Measurements from ENCODE around the gene CMTR1. TPM values are rescaled to one million over a fixed set of nuclear protein-coding genes. Genes with fewer than 3 reads are reported as not detected.

The CMTR1 gene
- total RNA-seq, 1 donor from 2014 or later: 60.1 TPM

GRCh38 chr6:37483917-37484785 is 51.1 kb downstream of the CMTR1 start:
- H3K9me3 Mint-ChIP-seq: no peaks in the 10 kb centered on the region
- H3K4me1 Mint-ChIP-seq: no peaks in the 10 kb centered on the region
- H3K36me3 Mint-ChIP-seq: peaks cover 4% of the 10 kb centered on the region
- peak; percentile 71 for TF ChIP-seq CTCF (IDR thresholded peaks at IDR 0.05; ENCODE audit: unreplicated experiment)
- H3K4me3 Mint-ChIP-seq: no peak overlapping the region
- no peaks in the 10 kb centered on the region for H3K27me3 Mint-ChIP-seq (ENCODE audit: low read depth)
- no peak overlapping the region for H3K27ac Mint-ChIP-seq
- DNase-seq (ENCODE audit: low spot score in 2 of 2, unreplicated experiment in 2 of 2): peak; percentile 53 to 81

- Mint-ChIP-seq H3K9me3 (no peaks in the 10 kb centered on the region), H3K27me3 (ENCODE audit: low read depth) (no peaks in the 10 kb centered on the region), H3K36me3 (peaks cover 4% of the 10 kb centered on the region), H3K4me1 (peaks cover 3% of the 10 kb centered on the region), H3K27ac (no peak overlapping the region), H3K4me3 (no peak overlapping the region)
- TF ChIP-seq CTCF (IDR thresholded peaks at IDR 0.05; ENCODE audit: unreplicated experiment): no peak
- DNase-seq (ENCODE audit: low spot score in 2 of 2, unreplicated experiment in 2 of 2): no peak
These were observed 51.8 kb downstream of the CMTR1 start for GRCh38 chr6:37484786-37485170.

- Mint-ChIP-seq H3K4me3 (no peak overlapping the region), H3K36me3 (peaks cover 4% of the 10 kb centered on the region), H3K9me3 (no peaks in the 10 kb centered on the region), H3K27me3 (ENCODE audit: low read depth) (no peaks in the 10 kb centered on the region), H3K4me1 (peaks cover 8% of the 10 kb centered on the region), H3K27ac (no peak overlapping the region)
- DNase-seq (ENCODE audit: low spot score in 2 of 2, unreplicated experiment in 2 of 2): no peak
- TF ChIP-seq CTCF (IDR thresholded peaks at IDR 0.05; ENCODE audit: unreplicated experiment): no peak
These were observed 52.3 kb downstream of the CMTR1 start for GRCh38 chr6:37485291-37485702.

GRCh38 chr6:37486121-37486839 is 53.3 kb downstream of the CMTR1 start:
- H3K4me3 Mint-ChIP-seq: no peak overlapping the region
- no peaks in the 10 kb centered on the region for H3K9me3 Mint-ChIP-seq
- no peak overlapping the region for H3K27ac Mint-ChIP-seq
- no peak for TF ChIP-seq CTCF (IDR thresholded peaks at IDR 0.05; ENCODE audit: unreplicated experiment)
- peaks cover 11% of the 10 kb centered on the region for H3K4me1 Mint-ChIP-seq
- H3K36me3 Mint-ChIP-seq: peaks cover 4% of the 10 kb centered on the region
- H3K27me3 Mint-ChIP-seq (ENCODE audit: low read depth): no peaks in the 10 kb centered on the region
- DNase-seq (ENCODE audit: low spot score in 2 of 2, unreplicated experiment in 2 of 2): no peak

GRCh38 chr6:37487591-37488380 is 54.8 kb downstream of the CMTR1 start:
- Mint-ChIP-seq H3K4me1 (peaks cover 14% of the 10 kb centered on the region), H3K27me3 (ENCODE audit: low read depth) (no peaks in the 10 kb centered on the region), H3K4me3 (no peak overlapping the region), H3K9me3 (no peaks in the 10 kb centered on the region), H3K36me3 (peaks cover 2% of the 10 kb centered on the region), H3K27ac (no peak overlapping the region)
- no peak for TF ChIP-seq CTCF (IDR thresholded peaks at IDR 0.05; ENCODE audit: unreplicated experiment)
- DNase-seq (ENCODE audit: low spot score in 2 of 2, unreplicated experiment in 2 of 2): no peak

All from mesothelial cell of epicardium (in vitro differentiated cells).